K562 (cell line): ENCODE measurements around the gene CTSW. TPM values are rescaled to one million over a fixed set of nuclear protein-coding genes. Genes with fewer than 3 reads are reported as not detected.

Source experiments
- ATAC-seq: fragments of 200-7000 bp; cut with Tn5 transposase; 3 replicates; pipeline ENCODE4 v1.9.1; 2020; ENCODE audit warnings: moderate library complexity
- BruUV-seq: library from RNA; stranded (reverse); fragments of 400-500 nt; replicated peaks from 2 replicates; lab custom pipeline; 2021; lab: Mats Ljungman, UMichigan
- CTCF ChIA-PET: fragments of 300-600 bp; formaldehyde crosslinking; extraction: SDS; loops from one replicate; lab custom pipeline; 2021; ENCODE audit warnings: low intra/inter-chr PET ratio; lab: Yijun Ruan, JAX
- POLR2A ChIA-PET: fragments of 300-600, 350-650 bp; sonication (Branson Sonifier 250); formaldehyde crosslinking; extraction: SDS; loops from one replicate; lab custom pipeline; 2021; ENCODE audit warnings: antibody characterized with exemption, inconsistent platforms; lab: Yijun Ruan, JAX
- DNase-seq, 4 experiments: peaks; one replicate each; pipeline versions ENCODE4 v3.0.0 to v3.0.0-alpha.2; 2011 to 2018; ENCODE audit warnings: low spot score in 3 of 4, mixed read lengths in 3 of 4; ENCODE audit errors: extremely low read depth in 1 of 4
- FAIRE-seq: peaks from 2 replicates; lab custom pipeline; 2011; peaks lifted over from hg19 to GRCh38; lab: Jason Lieb, UNC
- H2AFZ ChIP-seq: 2 replicates; pipeline ENCODE4 v1.6.0; 2011; ENCODE audit warnings: low read depth, low read length, control low read depth, inconsistent platforms
- H3K27ac ChIP-seq: fragments of 200-600 bp; 3 replicates; pipeline ENCODE4 v1.8.0; 2011; ENCODE audit warnings: low read depth, mild to moderate bottlenecking, control low read depth, inconsistent platforms, low read length, moderate library complexity, mixed read lengths; ENCODE audit errors: extremely low read depth
- H3K27me3 ChIP-seq, 2 experiments: fragments of 300-600 bp in 1 of 2; 2 replicates in 1 of 2; 3 replicates in 1 of 2; pipeline versions ENCODE4 v1.6.0 to v1.8.0; 2011; ENCODE audit warnings: inconsistent platforms in 2 of 2, low read length in 2 of 2, mild to moderate bottlenecking in 1 of 2, mixed read lengths in 1 of 2, moderate library complexity in 1 of 2; ENCODE audit not compliant: control insufficient read depth in 2 of 2, insufficient read depth in 2 of 2
- H3K36me3 ChIP-seq: fragments of 300-600 bp; 3 replicates; pipeline ENCODE4 v1.8.0; 2011; ENCODE audit warnings: mild to moderate bottlenecking, low read length, inconsistent platforms; ENCODE audit not compliant: control insufficient read depth, insufficient read depth
- H3K4me1 ChIP-seq, 2 experiments: fragments of 200-600 bp in 1 of 2; replicated peaks in 1 of 2; 2 replicates in 1 of 2; 3 replicates in 1 of 2; pipeline versions ENCODE4 v1.5.1 to v1.8.0; 2011; ENCODE audit warnings: inconsistent platforms in 2 of 2, low read length in 2 of 2, mild to moderate bottlenecking in 1 of 2, mixed read lengths in 1 of 2, moderate library complexity in 1 of 2; ENCODE audit not compliant: control insufficient read depth in 2 of 2, insufficient read depth in 2 of 2
- H3K4me2 ChIP-seq: 2 replicates; pipeline ENCODE4 v1.6.1; 2011; ENCODE audit warnings: low read length, control low read depth, inconsistent platforms, mixed read lengths; ENCODE audit not compliant: insufficient read depth
- H3K4me3 ChIP-seq: fragments of 200-600 bp; sonication (generic), shearing (Covaris generic); 2 replicates; pipeline ENCODE4 v1.5.1; 2016; ENCODE audit warnings: control low read depth, inconsistent platforms
- H3K79me2 ChIP-seq: fragments of 200-600 bp; 3 replicates; pipeline ENCODE4 v1.8.0; 2011; ENCODE audit warnings: low read length, inconsistent platforms; ENCODE audit not compliant: control insufficient read depth, insufficient read depth
- H3K9ac ChIP-seq, 2 experiments: 2 replicates each; pipeline versions ENCODE4 v1.6.0 to v1.6.1; 2011; ENCODE audit warnings: low read depth in 2 of 2, low read length in 2 of 2, control low read depth in 1 of 2, inconsistent platforms in 1 of 2, mild to moderate bottlenecking in 1 of 2, mixed read lengths in 1 of 2; ENCODE audit not compliant: insufficient read depth in 1 of 2
- H3K9me1 ChIP-seq: one replicate; pipeline ENCODE4 v1.6.0; 2011; ENCODE audit warnings: inconsistent platforms, mild to moderate bottlenecking, low read length, moderate library complexity; ENCODE audit not compliant: control insufficient read depth, insufficient read depth
- H3K9me3 ChIP-seq: replicated peaks from 2 replicates; pipeline ENCODE4 v1.5.1; 2011; ENCODE audit warnings: low read depth, low read length, inconsistent platforms; ENCODE audit not compliant: control insufficient read depth, insufficient read depth
- H4K20me1 ChIP-seq: replicated peaks from 2 replicates; pipeline ENCODE4 v1.6.1; 2011; ENCODE audit warnings: low read length, inconsistent platforms, mixed read lengths; ENCODE audit not compliant: control insufficient read depth, insufficient read depth
- ETS2 ChIP-seq: IDR thresholded peaks from 2 replicates; pipeline ENCODE4 v1.6.1; 2016; ENCODE audit warnings: borderline replicate concordance, missing genetic modification characterization, mild to moderate bottlenecking, moderate library complexity, missing compliant biosample characterization; ENCODE audit not compliant: poor library complexity, severe bottlenecking
- FOXJ2 ChIP-seq: fragments of 200-800 bp; sonication (Bioruptor generic); IDR thresholded peaks from 2 replicates; pipeline ENCODE4 v1.6.1; 2016; ENCODE audit warnings: missing genetic modification characterization, missing compliant biosample characterization
- GABPB2 ChIP-seq: fragments of 250-450 bp; sonication (Bioruptor Pico); conservative IDR thresholded peaks from 2 replicates; pipeline ENCODE4 v1.5.1; 2021; ENCODE audit warnings: mild to moderate bottlenecking
- NEUROD1 ChIP-seq: fragments of 150-350 bp; IDR thresholded peaks from 2 replicates; pipeline ENCODE4 v1.6.1; 2014; ENCODE audit warnings: borderline replicate concordance, low read length, low read depth; ENCODE audit not compliant: partially characterized antibody
- NFIC ChIP-seq: fragments of 450-650 bp; IDR thresholded peaks from 2 replicates; pipeline ENCODE4 v1.6.1; 2017; ENCODE audit warnings: mild to moderate bottlenecking, inconsistent platforms
- SAFB2 ChIP-seq: fragments of 200-400 bp; formaldehyde crosslinking; IDR thresholded peaks from 2 replicates; pipeline ENCODE4 v1.6.1; 2018; ENCODE audit warnings: borderline replicate concordance, low read length, low read depth, moderate library complexity; ENCODE audit not compliant: severe bottlenecking
- SAP30 ChIP-seq: fragments of 200-600 bp; sonication (generic); IDR thresholded peaks from 2 replicates; pipeline ENCODE4 v1.6.1; 2012; ENCODE audit warnings: borderline replicate concordance, low read depth, mild to moderate bottlenecking, moderate library complexity, low read length, control low read depth, inconsistent platforms; ENCODE audit not compliant: insufficient read depth, poor library complexity, severe bottlenecking
- SIN3A ChIP-seq, 2 experiments: fragments of 150-350 bp in 1 of 2; IDR thresholded peaks; 2 replicates each; pipeline ENCODE4 v1.6.1; 2011 to 2016; ENCODE audit warnings: borderline replicate concordance in 2 of 2, low read depth in 2 of 2, low read length in 2 of 2, mild to moderate bottlenecking in 2 of 2, moderate library complexity in 2 of 2; ENCODE audit not compliant: control insufficient read depth in 1 of 2
- SMARCA4 ChIP-seq: fragments of 450-650 bp; IDR thresholded peaks from 2 replicates; pipeline ENCODE4 v1.6.1; 2016
- SNAPC5 ChIP-seq: fragments of 250-450 bp; sonication (Bioruptor Pico); IDR thresholded peaks from 2 replicates; pipeline ENCODE4 v1.8.0; 2021; ENCODE audit warnings: moderate library complexity, mild to moderate bottlenecking, inconsistent platforms
- SREBF1 ChIP-seq: fragments of 150-350 bp; IDR thresholded peaks from 2 replicates; pipeline ENCODE4 v1.6.1; 2014; ENCODE audit warnings: antibody characterized with exemption, low read depth, low read length, borderline replicate concordance
- SRF ChIP-seq, 2 experiments: fragments of 250-450, 450-650 bp in 1 of 2; sonication (Bioruptor Pico) in 1 of 2; sonication (generic) in 1 of 2; formaldehyde crosslinking; IDR thresholded peaks; 2 replicates each; pipeline versions ENCODE4 v1.5.0 to v1.5.1; 2020 to 2022; ENCODE audit warnings: mild to moderate bottlenecking in 1 of 2, missing genetic modification reagents in 1 of 2
- ZBTB7A ChIP-seq: IDR thresholded peaks from 2 replicates; pipeline ENCODE4 v1.6.1; 2011; ENCODE audit warnings: low read depth, mild to moderate bottlenecking, low read length, moderate library complexity, borderline replicate concordance; ENCODE audit not compliant: control insufficient read depth
- ZC3H8 ChIP-seq: fragments of 450-650 bp; IDR thresholded peaks from 2 replicates; pipeline ENCODE4 v1.6.1; 2017
- ZNF197 ChIP-seq: fragments of 200-800 bp; sonication (Bioruptor generic); IDR thresholded peaks from 2 replicates; pipeline ENCODE4 v1.6.1; 2016; ENCODE audit warnings: low read depth, missing genetic modification characterization, missing compliant biosample characterization
- ZNF316 ChIP-seq: fragments of 450-650 bp; IDR thresholded peaks from 2 replicates; pipeline ENCODE4 v1.6.1; 2016
- ZNF436 ChIP-seq: fragments of 250-450, 450-650 bp; sonication (Bioruptor Pico); formaldehyde crosslinking; IDR thresholded peaks from 2 replicates; pipeline ENCODE4 v1.7.0; 2020; ENCODE audit warnings: mild to moderate bottlenecking
- ZNF583 ChIP-seq: fragments of 250-450 bp; sonication (Bioruptor Pico); IDR thresholded peaks from 2 replicates; pipeline ENCODE4 v1.4.0; 2020
- ZNF589 ChIP-seq: fragments of 200-800 bp; sonication (Bioruptor generic); IDR thresholded peaks from 2 replicates; pipeline ENCODE4 v1.6.1; 2016; ENCODE audit warnings: low read depth, missing genetic modification characterization, missing compliant biosample characterization
- ZNF76 ChIP-seq: fragments of 250-450 bp; sonication (Bioruptor Pico); IDR thresholded peaks from 2 replicates; pipeline ENCODE4 v1.4.0; 2020; ENCODE audit warnings: mild to moderate bottlenecking, moderate library complexity, borderline replicate concordance
- WGBS: fragments of 100-300 bp; shearing (Covaris generic); methylation state at CpG from one replicate; pipeline ENCODE4 v1.1.6; 2016; ENCODE audit warnings: low coverage, mixed read lengths; ENCODE audit not compliant: insufficient coverage; ENCODE audit errors: missing lambda C conversion rate; 5-methylcytosine and 5-hydroxymethylcytosine counted together
- in situ Hi-C: fragments of 300-500 bp; cut with MboI; formaldehyde crosslinking; loops from 4 replicates; pipeline ENCODE4 v1.15.0; 2018; ENCODE audit warnings: inconsistent platforms, mixed read lengths
- intact Hi-C: fragments of 100-400 bp; cut with micrococcal nuclease; formaldehyde crosslinking; loops from 2 replicates; pipeline ENCODE4 v1.14.2; 2022
- polyA plus RNA-seq, 8 experiments: library from polyadenylated mRNA; depleted of rRNA in 4 of 8; stranded (reverse) in 5 of 8; unstranded in 3 of 8; fragments of >200 nt; fragmentation: Nextera tagmentation in 2 of 8; fragmentation: Illumina TruSeq in 1 of 8; extraction: Ambion mirVana in 2 of 8; extraction: Trizol in 1 of 8; gene quantifications; 2 replicates each; pipeline versions ENCODE4 v1.2.1 to v1.2.3, GENCODE V29; 2011 to 2014; ENCODE audit warnings: inconsistent platforms in 1 of 8, missing spikeins in 1 of 8
- total RNA-seq, 7 experiments: library from RNA; depleted of rRNA in 6 of 7; stranded (reverse); fragments of >200 nt in 6 of 7; fragmentation: Illumina TruSeq in 2 of 7; extraction: Trizol in 2 of 7; gene quantifications; 2 replicates each; pipeline versions ENCODE4 v1.2.1 to v1.2.3, GENCODE V29; 2011 to 2021; ENCODE audit warnings: low replicate concordance in 1 of 7
- TF ChIP-seq, protein P1 (sequence below): sonication (generic); formaldehyde crosslinking; IDR thresholded peaks from 2 replicates; pipeline ENCODE4 v1.8.1; 2022; ENCODE audit warnings: missing genetic modification reagents

The CTSW gene
- total and polyA plus RNA-seq, 9 of the 15 experiments (the other 6 are each of a cell fraction or from before 2014, with no cell fraction given), result 0.04 TPM; not detected in 8

DNA sequence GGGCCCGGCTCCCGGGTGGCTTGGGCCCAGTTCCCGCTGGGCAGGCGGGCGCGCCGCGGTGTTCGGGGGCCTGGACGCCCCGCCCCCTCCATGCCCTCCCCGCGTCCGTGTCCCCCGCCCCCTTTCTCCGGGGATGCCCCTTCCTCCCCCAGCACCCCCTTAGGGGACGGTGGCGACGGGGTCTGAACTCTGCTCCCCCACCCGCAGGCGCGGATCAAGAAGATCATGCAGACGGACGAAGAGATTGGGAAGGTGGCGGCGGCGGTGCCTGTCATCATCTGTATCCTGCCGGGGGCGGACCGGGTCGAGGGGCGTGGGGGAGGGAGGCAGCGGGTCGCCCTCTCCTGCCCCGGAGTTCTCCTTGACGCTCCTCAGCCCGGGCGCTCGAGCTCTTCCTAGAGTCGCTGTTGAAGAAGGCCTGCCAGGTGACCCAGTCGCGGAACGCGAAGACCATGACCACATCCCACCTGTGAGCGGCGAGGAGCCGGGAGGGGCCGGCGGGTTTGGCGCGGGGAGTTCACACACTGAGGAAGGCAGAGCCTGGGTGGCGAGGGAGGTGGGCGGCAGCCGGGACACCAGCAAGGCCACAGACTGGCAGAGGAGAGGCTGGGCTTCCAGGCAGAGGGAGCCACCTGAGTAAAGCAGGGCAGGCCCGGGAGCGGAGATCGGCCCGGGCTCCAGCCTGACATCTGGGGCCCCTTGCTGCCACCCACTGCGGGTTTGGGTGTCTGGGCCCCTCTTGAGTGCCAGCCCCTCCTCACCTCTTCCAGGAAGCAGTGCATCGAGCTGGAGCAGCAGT is 40.1 kb downstream of the CTSW start:
- H3K27ac ChIP-seq, result peak overlapping the region; percentile 62; the same call in 1 of the 3 replicates
- H3K79me2 ChIP-seq, result peaks cover 31% of the 10 kb centered on the region
- no peaks in the 10 kb centered on the region for H4K20me1 ChIP-seq
- peak overlapping the region; percentile 46 to 91; a peak in 3 of 4 replicates for H3K9ac ChIP-seq
- 5% methylated on average over 35 of the region's 60 CpGs for WGBS
- H3K4me3 ChIP-seq, result peak overlapping the region; percentile 98
- H3K4me2 ChIP-seq, result peak overlapping the region; percentile 75
- intact Hi-C loops (loop anchor here (1.0 kb wide), 1 partner anchor 42 kb away; the partner anchor contains the start of gene SART1), in situ Hi-C loops (no loop called here)
- ChIA-PET POLR2A (no interaction called here), CTCF (interaction anchor here (1.5 kb wide), 1 partner anchor 31 kb away, joined by 7 read pairs; the partner anchor contains the start of gene FIBP)
- H3K9me3 ChIP-seq, result no peaks in the 10 kb centered on the region
- DNase-seq (peak in 3 of 4 experiments; percentile 64 to 84 (median 82)), ATAC-seq (peak; percentile 44), FAIRE-seq (no peak)
- peaks cover 31% of the 10 kb centered on the region; the same call in 1 of the 3 replicates for H3K36me3 ChIP-seq
- H3K4me1 ChIP-seq, result peaks cover 25 to 63% of the 10 kb centered on the region in 2 experiments
- no peaks in the 10 kb centered on the region for H3K9me1 ChIP-seq
- TSS peak; percentile 70 for BruUV-seq
- H3K27me3 ChIP-seq, result no peaks in the 10 kb centered on the region
- peak overlapping the region; percentile 90 for H2AFZ ChIP-seq
- TF ChIP-seq ZBTB7A, result peak; percentile 72; the same call in 1 of the 2 replicates
- 0 out of 2 replicates have a peak, but pooled peaks have one; percentile 45 for TF ChIP-seq ZNF589 (CRISPR knock-in tag)
- TF ChIP-seq SNAPC5, result no peak
- TF ChIP-seq GABPB2 (CRISPR knock-in tag), result no peak
- peak; percentile 59 for TF ChIP-seq SAP30
- peak in 1 of 2 experiments; percentile 52; a peak in 1 of 4 replicates for TF ChIP-seq SIN3A (IDR thresholded peaks at IDR 0.05; ENCODE audit: borderline replicate concordance in 2 of 2, control insufficient read depth in 1 of 2, low read depth in 2 of 2, low read length in 2 of 2)
- TF ChIP-seq ZNF583 (CRISPR knock-in tag), result no peak
- TF ChIP-seq SRF (CRISPR knock-in tag; IDR thresholded peaks at IDR 0.05), result no peak
- TF ChIP-seq ZNF436 (CRISPR knock-in tag), result no peak
- peak; percentile 13; the same call in 1 of the 2 replicates for TF ChIP-seq NFIC
- TF ChIP-seq ZNF76 (CRISPR knock-in tag), result no peak
- no peak for TF ChIP-seq SMARCA4
- no peak for TF ChIP-seq ZNF316
- TF ChIP-seq NEUROD1, result no peak
- TF ChIP-seq ZNF197 (CRISPR knock-in tag), result no peak
- peak; percentile 4 for TF ChIP-seq ETS2 (tag)
- no peak for TF ChIP-seq SAFB2
- no peak for TF ChIP-seq SREBF1
- no peak for TF ChIP-seq ZC3H8
- TF ChIP-seq, protein P1, sequence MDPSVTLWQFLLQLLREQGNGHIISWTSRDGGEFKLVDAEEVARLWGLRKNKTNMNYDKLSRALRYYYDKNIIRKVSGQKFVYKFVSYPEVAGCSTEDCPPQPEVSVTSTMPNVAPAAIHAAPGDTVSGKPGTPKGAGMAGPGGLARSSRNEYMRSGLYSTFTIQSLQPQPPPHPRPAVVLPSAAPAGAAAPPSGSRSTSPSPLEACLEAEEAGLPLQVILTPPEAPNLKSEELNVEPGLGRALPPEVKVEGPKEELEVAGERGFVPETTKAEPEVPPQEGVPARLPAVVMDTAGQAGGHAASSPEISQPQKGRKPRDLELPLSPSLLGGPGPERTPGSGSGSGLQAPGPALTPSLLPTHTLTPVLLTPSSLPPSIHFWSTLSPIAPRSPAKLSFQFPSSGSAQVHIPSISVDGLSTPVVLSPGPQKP (CRISPR knock-in tag), result no peak
- 0 out of 2 replicates have a peak, but pooled peaks have one; percentile 1 for TF ChIP-seq FOXJ2 (tag)
